ENCODE data around the gene STXBP5L.
"Not testable (repeated sequence)": the region's sequence is repeated elsewhere in the genome, so short reads cannot be mapped to it uniquely, and the experiment has no call there.

STXBP5L gene

GRCh38 chr3:121431726-121432517 is 523.9 kb downstream of the STXBP5L start:
- no peak for TF ChIP-seq CTCF (IDR thresholded peaks at IDR 0.05; ENCODE audit: low read depth, low read length)
- H3K4me3 ChIP-seq (ENCODE audit: low read depth, low read length) = peak overlapping the region; percentile 35

- H3K4me3 ChIP-seq (ENCODE audit: low read depth, low read length) = no peak overlapping the region
- TF ChIP-seq CTCF (IDR thresholded peaks at IDR 0.05; ENCODE audit: low read depth, low read length) = no peak
Measured at GRCh38 chr3:121436074-121436473, 528.1 kb downstream of the STXBP5L start.

- no peak for TF ChIP-seq CTCF (IDR thresholded peaks at IDR 0.05; ENCODE audit: low read depth, low read length)
- no peak overlapping the region for H3K4me3 ChIP-seq (ENCODE audit: low read depth, low read length)
Measured at GRCh38 chr3:121436641-121437040, 528.6 kb downstream of the STXBP5L start.

- TF ChIP-seq CTCF (IDR thresholded peaks at IDR 0.05; ENCODE audit: low read depth, low read length) = no peak
- H3K4me3 ChIP-seq (ENCODE audit: low read depth, low read length) = no peak overlapping the region
Measured at GRCh38 chr3:121443456-121443855, 535.5 kb downstream of the STXBP5L start.

GRCh38 chr3:121451752-121452151 is 543.7 kb downstream of the STXBP5L start:
- not testable (repeated sequence) for H3K4me3 ChIP-seq (ENCODE audit: low read depth, low read length)

- H3K4me3 ChIP-seq (ENCODE audit: low read depth, low read length) = no peak overlapping the region
- no peak for TF ChIP-seq CTCF (IDR thresholded peaks at IDR 0.05; ENCODE audit: low read depth, low read length)
Measured at GRCh38 chr3:121462565-121462964, 554.6 kb downstream of the STXBP5L start.

GRCh38 chr3:121463745-121464144 is 555.7 kb downstream of the STXBP5L start:
- H3K4me3 ChIP-seq (ENCODE audit: low read depth, low read length) = no peak overlapping the region
- TF ChIP-seq CTCF (IDR thresholded peaks at IDR 0.05; ENCODE audit: low read depth, low read length) = no peak

- TF ChIP-seq CTCF (IDR thresholded peaks at IDR 0.05; ENCODE audit: low read depth, low read length) = no peak
- H3K4me3 ChIP-seq (ENCODE audit: low read depth, low read length) = no peak overlapping the region
Measured at GRCh38 chr3:121467085-121467484, 559.1 kb downstream of the STXBP5L start.

All from WI38 (cell line).